ENCODE measurements around the gene SPI1.
"Not testable (repeated sequence)": the region's sequence is repeated elsewhere in the genome, so short reads cannot be mapped to it uniquely, and the experiment has no call there.

The SPI1 gene

DNA sequence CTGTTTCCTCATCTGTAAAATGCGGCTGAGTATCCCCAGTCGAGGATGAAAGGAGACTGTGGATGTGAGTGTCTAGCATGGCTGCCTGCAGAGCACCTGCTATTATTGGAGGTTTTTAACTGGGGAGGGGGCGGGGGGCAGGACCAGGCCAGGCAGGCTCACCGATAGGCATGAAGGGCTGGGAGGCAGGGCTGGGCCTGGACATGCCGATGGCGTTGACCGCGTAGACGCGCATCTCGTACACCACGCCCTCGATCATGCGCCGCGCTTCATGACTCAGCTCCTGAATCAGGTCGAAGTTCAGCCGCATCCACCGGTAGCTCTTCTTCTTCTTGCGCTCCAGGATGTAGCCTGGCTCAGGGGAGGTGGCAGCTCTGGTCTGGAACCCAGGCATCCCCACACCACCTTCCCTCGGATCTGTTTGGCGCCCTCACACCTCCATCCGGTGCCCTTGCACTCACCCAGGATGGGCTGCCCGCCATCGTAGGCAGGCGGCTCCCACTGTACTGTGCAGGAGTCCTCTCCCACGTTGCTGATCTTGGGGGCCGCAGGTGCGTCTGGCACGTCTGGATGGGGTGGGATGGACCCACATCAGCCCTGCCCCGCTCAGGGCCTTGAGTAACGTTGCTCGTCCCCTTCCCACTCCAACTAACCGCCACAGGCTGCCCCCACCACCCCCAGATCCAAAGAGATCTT is 41.0 kb downstream of the SPI1 start:
- DNase-seq: no peak

DNA sequence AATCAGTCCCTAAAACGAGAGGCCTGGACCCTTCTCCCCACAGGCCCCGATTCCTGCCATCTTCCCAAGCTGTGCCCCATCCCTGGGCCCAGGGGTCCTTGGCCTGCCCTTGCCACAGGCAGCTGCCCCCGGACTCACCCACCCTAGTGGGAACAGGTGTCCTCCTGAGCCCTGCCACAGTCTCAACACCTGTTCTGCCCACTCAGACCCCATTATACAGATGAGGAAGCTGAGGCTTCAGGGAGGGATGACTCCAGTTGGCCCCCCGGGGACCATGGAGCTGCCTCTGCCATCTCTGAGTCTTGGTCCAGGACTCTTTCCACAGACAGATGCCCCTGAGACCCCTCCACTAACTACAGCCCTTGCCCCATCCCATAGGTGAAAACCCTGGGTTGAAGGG is 41.8 kb downstream of the SPI1 start:
- DNase-seq: no peak

DNA sequence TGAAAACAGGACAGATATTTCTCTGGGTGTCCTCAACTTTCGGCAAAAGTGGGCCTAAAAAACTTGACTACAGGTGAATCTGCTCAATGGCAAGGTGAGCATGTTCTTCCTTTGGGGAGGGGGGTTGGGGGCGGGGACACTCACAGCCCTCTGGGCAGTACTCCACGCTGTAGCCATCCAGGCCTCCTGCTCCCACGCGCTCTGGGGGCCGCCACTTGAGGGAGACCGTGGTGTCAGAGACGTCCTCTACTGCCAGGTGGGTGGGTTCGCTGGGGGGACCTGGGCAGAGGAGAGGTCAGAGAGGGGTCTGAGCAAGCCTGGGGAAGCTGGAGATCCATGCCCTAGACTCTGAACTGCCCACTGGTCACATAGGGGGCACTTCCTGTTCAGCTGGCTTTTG is 42.6 kb downstream of the SPI1 start:
- DNase-seq: no peak

DNA sequence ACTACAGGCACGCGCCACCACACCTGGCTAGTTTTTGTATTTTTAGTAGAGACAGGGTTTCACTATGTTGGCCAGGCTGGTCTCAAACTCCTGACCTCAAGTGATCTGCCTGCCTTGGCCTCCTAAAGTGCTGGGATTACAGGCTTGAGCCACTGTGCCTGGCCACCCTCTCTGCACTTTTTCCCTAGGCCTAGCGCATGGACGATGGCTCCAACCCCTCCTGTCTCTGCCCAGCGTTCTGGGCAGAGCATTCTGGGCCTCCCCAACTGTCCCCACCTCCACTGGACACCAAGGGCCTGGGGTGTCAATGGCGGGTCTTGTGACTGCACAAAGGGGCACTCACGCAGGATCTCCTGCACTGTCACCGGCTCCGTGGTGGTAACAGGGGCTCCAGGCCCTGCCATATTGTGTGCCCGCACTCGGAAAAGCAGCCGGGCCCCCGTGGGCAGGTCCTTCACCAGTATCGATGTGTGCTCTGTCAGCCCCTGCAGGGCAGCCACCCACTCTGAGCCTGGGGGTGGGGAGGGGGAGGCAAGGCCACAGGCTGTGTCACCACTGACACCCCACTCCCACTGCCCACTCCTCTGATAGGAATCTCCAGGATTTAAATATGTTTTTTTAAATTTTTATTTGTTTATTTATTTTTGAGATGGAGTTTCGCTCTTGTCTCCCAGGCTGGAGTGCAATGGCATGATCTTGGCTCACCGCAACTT is 43.5 kb downstream of the SPI1 start:
- DNase-seq: not testable (repeated sequence)

DNA sequence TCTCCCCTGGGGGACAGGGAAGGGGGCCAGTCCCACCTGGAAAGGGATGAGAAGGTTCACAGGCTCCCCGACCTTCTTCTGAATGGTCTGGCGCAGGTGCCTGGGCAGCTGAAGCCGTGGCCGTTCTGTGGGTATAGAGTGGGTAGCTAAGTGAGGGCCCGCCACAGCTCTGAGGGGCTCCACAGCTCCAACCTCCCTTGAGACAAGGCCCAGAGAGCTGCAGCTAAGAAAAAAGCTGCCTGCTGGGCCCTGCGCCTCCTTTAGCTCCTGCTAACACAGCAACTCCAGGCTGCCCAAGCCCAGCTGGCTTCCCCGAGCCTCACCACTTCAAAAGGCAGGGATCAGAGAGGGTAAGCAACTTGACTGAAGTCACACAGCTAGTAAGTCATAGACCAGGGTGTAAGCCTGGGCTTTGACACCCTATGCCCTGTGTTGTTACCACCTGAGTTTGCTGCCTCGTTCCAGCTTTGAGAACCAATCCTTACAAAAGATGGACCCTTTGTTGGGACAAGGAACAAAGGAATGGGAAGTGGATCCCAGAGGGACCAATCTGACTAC is 44.4 kb downstream of the SPI1 start:
- DNase-seq: no peak

DNA sequence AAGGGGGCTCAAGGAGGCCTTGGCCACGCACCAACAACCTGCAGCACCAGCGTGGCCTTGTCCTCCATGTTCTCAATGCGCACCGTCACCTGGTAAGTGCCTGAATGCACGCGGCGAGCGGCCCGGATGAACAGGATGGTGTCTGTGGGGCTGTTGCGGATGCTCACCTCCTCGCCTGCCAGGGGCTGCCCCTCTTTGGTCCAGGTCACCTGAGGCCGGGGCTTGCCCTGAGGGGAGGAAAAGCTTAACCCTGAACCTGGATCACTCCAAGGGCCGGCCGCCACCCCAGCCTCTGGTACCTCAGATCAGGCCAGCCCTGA is 44.9 kb downstream of the SPI1 start:
- DNase-seq: no peak

DNA sequence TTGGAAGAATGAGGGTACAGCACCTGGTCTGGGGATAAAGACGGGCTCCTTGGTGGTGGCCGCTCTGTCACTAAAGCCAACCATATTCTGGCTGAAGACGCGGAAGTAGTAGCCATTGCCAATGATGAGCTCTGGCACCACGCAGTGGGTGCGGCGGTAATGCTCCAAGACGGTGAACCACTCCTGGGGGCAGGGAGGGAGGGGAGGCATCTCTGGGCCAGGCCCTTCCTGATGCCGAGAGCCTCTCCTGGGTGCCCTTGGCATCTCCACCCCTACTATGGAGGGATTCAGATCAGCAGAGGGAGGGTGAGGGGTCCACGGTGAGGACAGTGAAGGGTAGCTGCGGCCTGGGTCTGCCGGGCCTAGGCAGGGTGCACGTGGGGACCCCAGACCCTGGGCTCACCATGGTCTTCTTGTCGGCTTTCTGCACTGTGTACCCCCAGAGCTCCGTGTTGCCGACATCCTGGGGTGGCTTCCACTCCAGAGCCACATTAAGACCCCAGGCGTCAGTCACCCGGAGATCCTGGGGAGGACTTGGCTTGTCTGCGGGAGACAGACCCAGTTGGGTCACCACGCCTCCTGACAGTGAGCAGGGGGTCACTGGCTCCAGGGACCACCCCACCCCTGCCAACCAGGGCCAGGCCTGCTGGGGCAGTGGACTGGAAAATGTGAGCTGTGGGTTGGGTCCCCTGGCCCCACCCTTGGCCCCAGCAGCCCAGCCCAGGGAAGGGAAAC is 45.4 kb downstream of the SPI1 start:
- no peak for DNase-seq

DNA sequence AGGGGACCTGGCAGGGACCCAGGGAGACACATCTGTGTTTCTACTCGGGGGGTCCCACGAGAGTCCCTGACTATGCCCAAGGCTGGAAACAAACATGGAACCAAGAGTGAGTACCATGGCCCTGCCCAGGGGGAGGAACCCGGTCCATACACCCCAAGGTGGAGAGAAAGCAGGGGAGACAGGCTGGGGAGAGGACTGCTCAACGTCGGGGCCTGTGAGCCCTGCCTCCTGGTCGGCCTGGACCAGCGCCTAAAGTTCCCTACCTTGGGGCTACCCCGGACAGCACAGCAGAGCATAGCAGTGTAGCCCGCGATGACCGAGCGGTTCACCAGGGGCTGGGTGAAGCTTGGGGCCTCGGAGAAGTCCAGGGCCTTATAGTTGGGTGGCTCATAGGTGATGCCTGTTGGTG is 46.0 kb downstream of the SPI1 start:
- no peak for DNase-seq

DNA sequence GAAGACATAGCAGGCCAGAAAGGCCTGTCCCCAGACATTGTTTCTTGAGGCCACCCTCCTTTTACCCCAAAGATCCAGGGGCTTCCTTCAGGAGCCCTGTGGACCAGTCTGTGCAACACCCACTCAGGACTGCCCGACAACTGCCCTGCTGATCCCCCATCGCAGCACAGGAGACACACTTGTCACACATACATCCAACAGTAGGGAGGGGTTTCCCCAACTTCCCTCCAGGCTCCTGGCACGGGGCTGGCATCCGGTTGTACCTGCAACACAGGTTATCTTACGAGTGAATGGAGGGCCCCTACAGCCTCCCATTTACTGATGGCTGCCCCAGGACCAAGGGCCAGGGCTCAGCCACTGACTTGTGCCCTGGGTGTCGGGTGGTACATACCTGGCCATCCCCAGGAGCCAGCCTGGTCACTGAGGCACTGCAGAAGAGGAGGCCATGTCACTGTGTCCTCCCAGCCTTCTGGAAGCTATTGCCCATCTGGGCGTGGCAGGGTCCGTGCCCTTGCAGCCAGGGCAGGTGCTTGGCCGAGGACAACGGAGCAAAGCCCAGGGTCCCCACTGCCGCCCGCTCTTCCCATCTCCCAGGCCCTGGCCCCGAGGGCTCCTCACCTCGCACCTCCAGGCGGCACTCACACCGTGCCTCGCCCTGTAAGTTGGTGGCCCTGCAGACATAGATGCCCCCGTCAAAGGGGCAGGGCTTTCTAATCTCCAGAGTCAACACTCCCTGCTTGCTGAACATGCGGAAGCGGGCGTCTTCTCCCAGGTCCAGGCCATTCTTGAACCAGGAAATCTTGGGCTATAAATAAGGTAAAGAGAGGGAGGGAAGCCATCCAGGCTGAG is 46.7 kb downstream of the SPI1 start:
- no peak for DNase-seq

DNA sequence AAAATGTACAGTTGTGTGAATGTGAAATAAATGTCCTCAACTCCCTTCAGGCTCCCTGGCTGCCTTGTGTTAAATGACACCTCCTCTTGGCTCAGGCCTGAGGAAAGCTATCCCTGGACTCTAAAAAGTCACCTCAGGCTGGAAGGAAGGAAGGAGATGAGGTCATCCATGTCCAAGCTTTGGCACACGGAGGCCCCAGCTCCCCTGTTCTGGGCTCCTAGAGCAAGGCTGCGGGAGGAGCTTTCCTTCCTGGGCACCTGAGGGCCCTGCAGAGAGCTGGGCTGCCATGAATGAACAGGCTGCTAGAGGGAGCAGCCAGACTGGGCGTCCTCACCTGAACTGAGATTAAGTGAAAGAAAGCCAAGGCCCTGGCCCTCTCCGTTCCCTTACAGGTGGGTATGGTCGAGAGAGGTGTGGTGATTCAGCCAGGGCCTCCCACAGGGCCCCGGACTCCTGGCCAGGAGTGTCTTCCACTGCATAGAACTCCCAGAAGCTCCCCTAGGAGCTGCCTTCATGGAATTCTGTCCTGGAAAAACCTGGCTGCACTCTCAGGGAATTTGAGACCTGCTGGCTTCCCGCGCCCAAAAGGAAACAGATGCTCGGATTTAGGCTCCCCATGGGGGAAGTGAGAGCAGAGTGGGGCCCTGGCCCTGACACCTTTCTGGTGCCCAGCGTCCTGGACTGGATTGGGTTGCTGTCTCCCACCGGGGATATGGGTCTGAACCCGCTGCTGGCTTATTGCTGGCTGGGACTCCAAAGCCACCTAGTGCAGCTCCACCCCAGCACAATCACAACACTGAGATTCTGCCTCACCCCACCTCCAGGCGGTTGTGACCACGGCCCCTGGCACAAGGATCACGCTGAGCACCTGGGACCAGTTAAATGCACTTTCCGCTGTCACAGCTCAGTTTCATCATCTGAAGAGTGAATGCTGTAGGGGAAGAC is 48.1 kb downstream of the SPI1 start:
- no peak for DNase-seq

DNA sequence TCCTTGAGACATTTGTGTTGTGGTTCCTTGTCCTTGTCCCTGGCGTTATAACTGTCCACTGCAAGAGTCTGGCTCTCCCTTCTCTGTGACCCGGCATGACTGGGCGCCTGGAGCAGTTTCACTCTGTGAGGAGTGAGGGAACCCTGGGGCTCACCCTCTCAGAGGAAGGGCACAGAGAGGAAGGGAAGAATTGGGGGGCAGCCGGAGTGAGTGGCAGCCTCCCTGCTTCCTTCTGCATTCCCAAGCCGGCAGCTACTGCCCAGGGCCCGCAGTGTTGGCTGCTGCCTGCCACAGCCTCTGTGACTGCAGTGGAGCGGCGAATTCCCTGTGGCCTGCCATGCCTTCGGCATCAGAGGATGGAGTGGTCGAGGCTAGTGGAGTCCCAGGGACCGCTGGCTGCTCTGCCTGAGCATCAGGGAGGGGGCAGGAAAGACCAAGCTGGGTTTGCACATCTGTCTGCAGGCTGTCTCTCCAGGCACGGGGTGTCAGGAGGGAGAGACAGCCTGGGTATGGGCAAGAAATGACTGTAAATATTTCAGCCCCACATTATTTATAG is 48.8 kb downstream of the SPI1 start:
- no peak for DNase-seq

DNA sequence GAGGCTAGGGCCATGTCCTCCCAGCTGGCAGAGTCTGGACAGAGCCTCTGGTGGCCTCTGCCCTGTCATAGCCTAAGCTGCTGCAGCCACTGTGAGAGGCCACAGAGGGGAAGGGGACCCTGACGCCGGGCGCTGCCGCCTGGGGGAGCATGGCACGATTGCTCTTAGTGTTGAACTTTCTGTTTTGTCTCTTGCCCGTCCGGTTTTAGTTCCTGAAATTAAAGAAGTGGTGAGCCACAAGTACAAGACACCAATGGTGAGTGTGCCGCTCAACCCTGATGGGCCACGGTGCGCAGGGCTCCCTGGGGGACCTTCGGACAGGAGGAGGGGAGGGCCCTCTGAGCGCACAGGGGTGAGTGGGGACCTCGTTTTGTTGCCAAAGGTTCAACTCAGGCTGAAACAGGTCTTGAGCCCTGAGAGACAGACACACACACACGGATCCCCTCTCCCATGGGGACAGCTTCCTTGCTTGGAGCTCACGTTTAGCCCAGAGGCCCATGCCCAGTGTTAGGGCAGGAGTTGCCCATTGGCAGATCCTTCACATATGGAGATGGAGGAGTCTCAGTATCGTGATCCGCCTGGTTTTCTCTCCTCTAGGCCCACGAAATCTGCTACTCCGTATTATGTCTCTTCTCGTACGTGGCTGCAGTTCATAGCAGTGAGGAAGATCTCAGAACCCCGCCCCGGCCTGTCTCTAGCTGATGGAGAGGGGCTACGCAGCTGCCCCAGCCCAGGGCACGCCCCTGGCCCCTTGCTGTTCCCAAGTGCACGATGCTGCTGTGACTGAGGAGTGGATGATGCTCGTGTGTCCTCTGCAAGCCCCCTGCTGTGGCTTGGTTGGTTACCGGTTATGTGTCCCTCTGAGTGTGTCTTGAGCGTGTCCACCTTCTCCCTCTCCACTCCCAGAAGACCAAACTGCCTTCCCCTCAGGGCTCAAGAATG is 49.6 kb downstream of the SPI1 start:
- no peak for DNase-seq

DNA sequence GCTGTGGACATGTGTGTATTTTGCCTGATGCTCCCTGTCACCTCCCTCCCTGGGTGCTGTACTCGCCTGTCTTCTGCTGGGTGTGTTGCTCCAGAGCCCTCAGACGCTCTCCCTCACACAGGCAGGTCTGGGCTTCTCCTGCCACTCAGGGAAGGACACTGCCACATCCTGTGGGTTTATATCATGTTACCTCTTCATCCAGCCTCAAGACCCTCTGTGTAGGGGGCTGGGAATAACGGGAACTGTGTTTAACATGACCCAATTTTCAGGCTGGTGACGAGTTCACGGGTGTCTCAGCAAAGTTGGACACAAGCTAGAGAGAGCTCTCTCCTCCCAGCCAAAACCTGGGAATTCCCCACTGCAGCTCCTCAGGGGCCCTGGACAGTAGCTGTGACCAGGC is 50.4 kb downstream of the SPI1 start:
- no peak for DNase-seq

DNA sequence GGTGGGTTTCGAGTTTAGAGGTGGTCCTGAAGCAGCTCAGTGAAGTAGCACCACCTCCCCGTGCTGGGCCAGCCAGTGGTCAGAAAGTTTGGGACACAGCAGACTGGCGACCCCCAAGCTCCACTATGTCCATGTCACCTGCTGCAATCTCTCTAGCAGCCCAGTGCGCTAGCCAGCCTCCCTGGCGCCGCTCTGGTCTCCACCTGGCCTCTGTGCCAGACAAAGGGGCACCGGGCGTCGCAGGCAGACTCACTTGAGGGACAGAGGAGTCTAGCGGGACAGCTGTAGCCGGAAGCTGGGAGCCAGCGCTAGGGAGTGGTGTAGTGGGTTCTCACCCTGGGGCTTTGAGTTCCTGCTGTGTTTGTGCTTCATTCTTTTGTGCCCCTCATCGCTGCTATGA is 51.3 kb downstream of the SPI1 start:
- DNase-seq: no peak

DNA sequence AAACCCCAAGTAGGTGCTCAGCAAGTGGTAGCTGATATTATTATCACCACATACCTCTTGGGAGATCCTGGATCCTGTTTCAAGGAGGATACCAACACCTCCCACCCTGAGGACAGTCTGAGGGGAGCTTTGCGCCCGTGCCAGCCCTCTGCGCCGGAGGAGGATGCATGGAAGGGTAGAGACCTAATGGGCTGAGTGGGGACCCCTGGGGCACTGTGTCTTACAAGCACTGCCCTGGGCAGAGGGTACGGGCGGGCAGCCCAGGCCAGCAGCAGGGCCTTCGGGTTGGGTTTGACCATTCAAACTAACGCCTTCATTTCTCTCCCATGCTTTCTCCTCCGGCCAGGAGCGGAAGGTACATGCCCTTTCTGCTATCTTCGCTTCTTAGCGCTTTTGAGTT is 52.1 kb downstream of the SPI1 start:
- no peak for DNase-seq

DNA sequence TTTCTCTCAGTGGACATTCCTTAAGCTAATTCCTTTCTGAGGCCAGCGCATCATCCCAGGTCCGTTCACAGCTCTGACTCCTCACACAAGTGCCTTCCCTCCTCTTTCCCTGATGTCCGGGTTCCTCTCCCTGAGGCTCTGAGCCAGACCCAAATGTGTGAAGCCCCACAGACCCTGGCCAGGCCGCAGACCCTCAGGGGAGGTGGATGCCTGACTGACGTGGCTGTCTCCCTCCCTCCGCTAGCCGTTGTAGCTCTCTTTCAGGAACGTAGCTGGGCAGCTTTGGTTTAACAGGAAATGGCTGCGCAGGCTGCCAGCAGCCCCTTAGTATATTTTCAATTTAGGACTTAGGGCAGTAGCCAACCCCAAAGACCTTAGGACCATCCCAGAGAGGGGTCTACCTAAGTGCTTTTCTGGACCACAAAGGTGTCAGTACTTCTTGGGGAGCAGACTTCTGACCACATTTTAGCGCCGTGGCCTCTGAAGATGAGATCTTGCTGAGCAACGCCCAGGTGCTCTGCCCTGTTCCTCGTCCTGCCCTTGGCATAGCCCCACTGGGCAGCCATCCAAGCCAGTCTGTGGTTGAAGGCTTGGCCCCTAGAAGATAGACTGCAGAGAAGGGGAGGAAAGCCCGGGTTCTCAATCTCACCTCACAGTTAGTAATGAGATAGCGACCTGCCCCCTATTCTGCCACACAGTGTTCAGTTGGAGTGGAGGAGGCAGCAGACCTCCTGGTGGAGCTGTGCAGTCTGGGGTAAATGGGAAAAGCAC is 52.9 kb downstream of the SPI1 start:
- DNase-seq: no peak

DNA sequence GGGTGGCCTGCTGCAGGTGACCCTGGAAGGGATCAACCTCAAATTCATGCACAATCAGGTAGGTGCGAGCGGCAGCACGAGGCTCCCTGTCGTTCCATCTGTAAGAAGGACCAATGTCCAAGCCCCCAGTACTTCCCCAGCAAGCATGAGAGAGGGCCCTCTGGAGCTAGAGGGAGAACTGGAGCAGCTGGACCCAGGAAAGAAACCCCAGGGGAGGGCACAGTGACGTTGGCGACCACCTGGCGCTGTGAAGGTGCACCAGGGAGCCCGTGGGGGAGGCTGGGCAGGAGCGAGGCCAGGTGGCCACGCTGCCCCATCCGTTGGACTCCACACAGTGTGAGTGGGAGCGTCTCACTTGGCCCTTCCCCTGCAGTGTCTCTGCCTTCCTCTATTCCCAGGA is 53.8 kb downstream of the SPI1 start:
- DNase-seq: no peak

DNA sequence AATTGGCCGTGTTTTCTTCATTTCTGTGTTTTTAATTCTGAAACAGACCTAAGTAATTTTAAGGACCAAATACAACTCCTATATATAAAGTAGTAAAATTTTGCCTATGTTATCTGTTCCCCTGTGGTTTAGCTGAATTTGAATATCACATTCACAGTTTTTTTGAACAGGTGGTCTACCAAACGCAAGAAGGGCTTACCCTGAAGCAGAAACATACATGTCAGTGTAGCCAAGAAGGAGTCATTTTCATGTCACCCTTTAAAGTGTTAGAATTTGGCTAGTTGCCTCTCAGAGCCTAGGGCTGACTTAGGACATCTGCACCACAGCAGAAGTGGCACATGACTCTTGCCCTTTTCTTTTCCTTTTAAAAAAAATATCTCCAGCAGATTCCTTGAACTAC is 60.2 kb downstream of the SPI1 start:
- no peak for DNase-seq

DNA sequence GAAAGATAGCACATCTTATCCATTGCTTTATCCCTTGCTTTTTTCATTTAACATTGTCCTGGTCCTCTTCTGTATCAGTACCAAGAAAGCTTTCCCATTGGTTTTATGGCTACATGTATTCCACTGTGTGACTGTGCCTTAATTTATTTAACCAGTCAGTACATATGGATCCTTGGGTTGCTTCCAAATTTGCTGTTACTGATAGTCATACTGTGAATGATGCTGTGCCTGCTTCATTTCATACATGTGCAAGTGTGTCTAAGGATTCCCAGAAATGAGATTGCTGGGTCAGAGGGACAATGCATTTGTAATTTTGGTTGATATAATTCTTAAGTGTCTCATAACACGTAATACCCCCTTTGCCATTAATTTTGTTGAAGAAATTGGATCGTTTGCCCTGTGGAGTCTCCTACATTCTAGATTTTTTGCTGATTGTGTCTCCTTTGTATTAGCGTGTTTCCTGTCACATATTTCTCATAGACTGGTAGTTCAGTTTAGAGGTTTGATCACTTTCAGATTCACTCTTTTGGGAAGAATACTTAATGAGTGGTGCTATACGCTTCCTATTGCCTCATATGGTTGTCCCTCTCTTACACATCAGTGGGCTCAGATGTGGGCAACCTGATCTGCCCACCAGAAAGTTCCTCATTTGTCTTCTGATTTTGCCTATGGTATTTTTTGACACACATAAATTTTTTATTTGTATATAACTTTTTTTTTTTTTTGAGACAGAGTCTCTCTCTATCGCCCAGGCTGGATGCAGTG is 61.1 kb downstream of the SPI1 start:
- DNase-seq: no peak
